GM19455 (cell line): ENCODE results near the gene HTR1B.

Experiments used
- ATAC-seq: cut with Tn5 transposase; IDR thresholded peaks from one replicate; pipeline ENCODE4 v1.9.1; 2021; ENCODE audit not compliant: unreplicated experiment

HTR1B gene

DNA sequence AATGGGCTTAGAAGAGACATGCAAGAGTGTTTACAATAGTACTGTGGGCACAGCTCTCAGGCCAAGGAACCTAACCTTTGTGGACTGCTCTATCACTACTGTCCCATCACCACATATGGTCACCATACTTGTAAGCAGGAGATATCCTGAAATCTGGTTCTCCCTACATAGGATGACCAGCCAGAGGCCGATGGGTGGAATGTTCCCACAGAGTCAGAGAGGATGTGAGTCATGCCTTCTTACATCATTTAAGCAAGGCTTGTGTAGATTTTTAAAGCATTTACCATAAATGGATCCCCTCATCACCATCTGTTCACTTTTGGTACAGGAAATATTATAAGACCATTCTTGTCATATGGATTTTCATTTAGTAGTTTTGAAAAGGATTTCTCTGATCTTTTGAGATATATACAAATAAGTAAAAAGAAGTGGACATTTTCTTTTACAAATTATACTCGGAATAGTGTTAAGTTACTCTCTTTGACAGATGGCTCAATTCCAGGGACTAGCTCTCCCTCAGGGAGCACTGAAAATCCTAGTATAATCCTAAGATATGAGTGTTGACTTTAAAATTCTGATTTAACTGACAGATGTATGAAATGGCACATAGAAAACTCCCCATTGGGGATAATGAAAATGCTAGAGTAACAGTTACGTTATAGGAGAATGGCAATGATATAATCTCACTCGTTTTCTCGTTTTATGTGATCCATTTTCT is 6.6 kb downstream of the HTR1B start:
- ATAC-seq = no peak

- ATAC-seq = no peak
Measured at GRCh38 chr6:77455271-77455670, 8.0 kb downstream of the HTR1B start.

DNA sequence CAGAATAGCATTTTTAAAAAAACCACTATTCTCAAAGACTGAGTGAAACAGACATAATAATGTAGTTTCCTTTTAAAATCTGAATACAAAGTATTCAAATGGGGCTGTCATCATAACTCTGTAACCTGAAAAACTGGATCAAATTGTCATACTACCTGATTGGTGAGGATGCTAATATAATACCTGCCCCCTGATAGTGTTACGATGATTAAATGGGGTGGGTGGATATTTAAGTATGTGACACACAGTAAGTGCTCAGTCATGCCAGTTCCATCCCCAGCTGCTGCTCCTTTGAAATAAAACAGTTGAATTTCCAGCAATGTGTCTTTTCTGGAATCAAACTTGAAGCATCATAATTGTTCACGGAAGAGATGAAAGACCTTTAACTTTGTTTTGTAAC is 8.9 kb downstream of the HTR1B start:
- no peak for ATAC-seq

DNA sequence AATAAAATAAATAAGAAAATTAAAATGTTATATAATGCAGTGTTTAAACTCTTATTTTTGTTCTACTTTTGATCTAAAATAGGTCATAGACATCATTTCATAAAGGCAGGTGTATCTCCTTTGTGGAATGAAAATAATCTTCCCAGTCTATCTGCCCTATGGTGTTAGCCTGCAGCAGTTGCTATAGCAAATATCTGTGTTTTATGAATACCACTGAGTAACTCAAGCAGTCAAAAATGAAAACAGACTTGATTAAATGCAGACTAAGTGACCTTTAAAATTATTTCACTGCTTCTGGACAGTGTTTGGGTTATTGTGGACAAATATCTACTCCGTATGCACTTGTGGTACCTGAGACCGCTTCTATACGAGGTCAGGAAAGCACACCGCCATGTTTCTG is 11.8 kb downstream of the HTR1B start:
- ATAC-seq = no peak

- no peak for ATAC-seq
Measured at GRCh38 chr6:77450924-77451323, 12.4 kb downstream of the HTR1B start.

DNA sequence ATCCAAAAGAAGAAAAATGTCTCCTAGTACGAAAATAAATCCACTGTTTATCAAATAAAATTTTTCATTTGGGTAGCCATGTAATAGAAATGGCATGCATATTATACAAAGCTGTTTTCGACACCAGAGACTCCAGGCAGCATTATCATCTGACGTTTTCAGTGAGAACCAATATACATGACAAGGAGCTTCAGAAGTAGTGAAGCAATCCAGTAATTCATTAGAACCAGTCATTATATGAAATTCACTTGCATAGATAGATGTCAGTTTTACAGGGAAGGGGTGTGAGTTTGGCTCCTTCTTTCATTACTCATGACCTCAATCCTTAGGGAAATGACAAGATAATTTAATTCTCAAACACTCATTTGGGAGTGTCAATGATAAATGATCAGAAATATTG is 14.7 kb downstream of the HTR1B start:
- ATAC-seq = no peak

- no peak for ATAC-seq
Measured at GRCh38 chr6:77447254-77447653, 16.0 kb downstream of the HTR1B start.

DNA sequence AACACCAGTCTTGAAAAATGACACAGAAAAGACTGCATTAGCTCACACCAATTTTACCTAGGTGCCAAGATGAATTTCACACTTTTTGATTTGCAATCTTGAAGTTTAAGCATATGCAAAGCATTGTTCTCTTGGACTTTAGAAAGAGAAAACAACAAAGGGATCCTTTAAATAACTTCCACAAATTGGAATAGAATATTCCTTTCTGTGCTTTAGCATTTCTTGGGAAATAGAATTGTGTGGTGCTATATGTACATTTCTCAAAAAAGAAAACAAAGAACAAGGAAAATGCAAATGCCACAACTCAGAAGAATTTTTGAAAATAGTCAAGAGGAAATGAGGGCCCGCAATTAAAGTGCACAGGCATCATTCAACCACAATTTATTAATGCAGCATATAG is 17.0 kb downstream of the HTR1B start:
- ATAC-seq = no peak

GRCh38 chr6:77445214-77445613 is 18.1 kb downstream of the HTR1B start:
- no peak for ATAC-seq

- no peak for ATAC-seq
Measured at GRCh38 chr6:77440206-77440976, 22.9 kb downstream of the HTR1B start.

DNA sequence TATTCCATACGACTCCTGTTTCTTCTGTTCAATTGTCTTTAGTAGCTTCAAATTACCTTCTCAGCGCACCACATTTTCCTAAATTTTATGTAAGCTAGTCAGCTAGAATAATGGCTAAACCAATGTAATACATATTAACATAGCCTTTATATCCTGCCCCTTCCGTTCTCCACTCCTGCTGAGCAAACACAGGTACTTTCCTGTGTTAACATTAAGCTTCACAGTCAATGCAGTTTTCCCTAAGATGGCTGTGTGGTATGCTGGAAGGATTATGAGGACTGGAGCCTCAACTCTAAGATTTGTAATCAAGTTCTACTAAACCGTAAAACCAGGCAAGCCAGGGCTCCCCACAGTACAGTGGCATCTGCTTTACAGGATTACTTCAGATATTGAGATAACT is 29.4 kb downstream of the HTR1B start:
- no peak for ATAC-seq

DNA sequence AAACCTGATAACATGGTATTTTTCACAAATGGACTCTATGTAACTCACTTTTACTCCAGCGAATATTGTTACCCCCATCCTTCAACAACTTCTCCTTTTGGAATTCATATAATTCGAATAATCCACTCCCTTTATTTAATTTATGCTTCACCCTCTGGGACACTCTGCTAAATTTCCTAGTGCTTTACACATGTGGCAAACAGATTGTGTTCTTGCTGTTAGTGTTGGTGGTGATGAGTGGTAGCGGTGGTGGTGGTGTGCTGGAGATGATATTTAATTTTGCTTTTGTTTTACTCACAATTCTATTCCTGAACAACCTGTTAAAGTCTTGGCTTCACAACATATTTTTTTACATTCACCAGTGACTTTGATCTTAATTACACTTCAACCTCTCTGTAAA is 32.8 kb downstream of the HTR1B start:
- ATAC-seq = no peak

- no peak for ATAC-seq
Measured at GRCh38 chr6:77425671-77426070, 37.6 kb downstream of the HTR1B start.

- no peak for ATAC-seq
Measured at GRCh38 chr6:77425216-77425615, 38.1 kb downstream of the HTR1B start.

DNA sequence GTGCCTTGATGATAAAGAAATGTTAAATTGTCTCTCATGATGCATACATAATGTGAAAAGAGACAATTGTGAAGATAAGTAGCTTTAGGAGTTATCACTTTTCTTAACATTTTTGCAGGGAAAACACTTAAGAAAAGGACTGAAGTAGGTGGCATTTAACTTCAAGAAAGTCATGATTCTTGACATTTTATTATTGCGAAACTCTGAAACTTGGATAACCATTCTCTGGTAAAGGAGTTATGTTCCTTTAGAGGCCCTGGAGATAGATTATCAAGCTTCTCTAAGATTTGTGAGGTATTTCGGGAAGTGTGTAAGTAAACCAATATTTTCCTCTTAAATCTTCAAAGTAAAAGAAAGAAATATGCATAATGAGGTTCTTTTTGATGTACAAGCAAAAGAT is 38.5 kb downstream of the HTR1B start:
- no peak for ATAC-seq

DNA sequence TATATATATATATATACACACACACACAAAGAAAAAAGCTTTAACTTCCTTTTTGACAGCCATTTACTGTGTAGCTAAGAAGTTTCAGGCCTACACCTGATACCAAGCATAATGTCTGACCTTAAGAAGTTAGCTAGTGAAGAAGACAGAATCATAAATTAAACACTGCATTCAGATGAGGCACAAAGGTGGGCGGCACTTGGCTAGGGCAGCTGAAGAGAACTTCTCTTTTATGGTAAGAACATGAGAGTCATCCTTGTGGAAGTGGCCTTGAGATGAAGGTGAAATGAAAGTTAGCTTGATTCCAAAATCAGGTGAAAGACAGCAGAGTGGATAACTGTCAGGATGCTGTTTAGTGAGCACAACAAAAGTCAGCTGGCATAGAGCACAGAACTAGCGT is 46.5 kb downstream of the HTR1B start:
- ATAC-seq = no peak

DNA sequence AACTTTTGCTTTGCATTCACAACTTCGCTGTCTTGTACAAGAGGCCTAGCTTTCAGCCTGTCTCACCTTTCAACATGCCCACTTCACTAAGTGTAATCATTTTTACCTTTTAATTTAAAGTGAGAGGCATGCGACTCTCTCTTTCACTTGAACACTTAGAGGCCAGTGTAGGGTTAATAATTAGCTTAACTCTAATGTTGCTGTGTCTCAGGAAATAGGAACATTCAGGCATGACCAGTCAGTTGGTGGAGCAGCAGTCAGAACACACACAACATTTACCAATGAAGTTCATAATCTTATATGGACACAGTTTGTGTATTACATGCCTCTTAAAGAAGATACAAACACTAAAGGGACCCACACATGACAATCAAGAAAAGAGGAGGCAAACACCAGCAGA is 47.6 kb downstream of the HTR1B start:
- ATAC-seq = no peak
